ENCODE results near the gene H6PD. TPM values are rescaled to one million over a fixed set of nuclear protein-coding genes. Genes with fewer than 3 reads are reported as not detected.

H6PD gene
- total and polyA plus RNA-seq, 4 donors, result 21.5 to 59.8 (median 32.9) TPM

DNA sequence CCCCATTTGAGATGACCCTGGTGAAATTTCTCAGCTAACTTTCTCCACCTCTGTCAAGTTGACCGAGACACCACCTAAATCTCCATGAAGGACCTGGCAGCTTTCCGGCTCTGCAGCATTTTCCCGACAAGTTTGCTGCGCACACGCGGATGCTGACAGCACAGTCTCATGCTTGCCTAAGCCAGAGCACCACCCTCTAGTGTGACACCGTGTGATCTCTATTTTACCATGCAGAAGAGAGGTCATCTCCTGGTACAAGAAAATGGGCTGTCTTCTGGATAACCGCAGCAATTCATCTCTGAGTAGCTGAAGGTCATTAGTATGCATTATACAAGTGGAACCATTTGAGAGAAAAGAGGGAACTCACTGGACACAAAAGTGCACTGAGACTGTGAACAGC, 38.9 kb upstream of the H6PD start:
- ATAC-seq (ENCODE audit: insufficient read depth, low FRiP score) (no peak), DNase-seq (no peak)
- Histone ChIP-seq H3K27ac (ENCODE audit: low read depth in 1 of 2, low read length in 1 of 2) (peak overlapping the region in 1 of 2 donors; percentile 58), H3K27me3 (ENCODE audit: control insufficient read depth in 3 of 3, insufficient read depth in 3 of 3, low read length in 2 of 3) (peaks cover 3 to 26% (median 9%) of the 10 kb centered on the region in 3 donors), H3K36me3 (ENCODE audit: control insufficient read depth in 4 of 4, insufficient read depth in 4 of 4, low read length in 4 of 4) (no peaks in the 10 kb centered on the region), H3K9me3 (ENCODE audit: control insufficient read depth in 4 of 4, insufficient read depth in 3 of 4, low read length in 3 of 4) (no peaks in the 10 kb centered on the region), H3K4me3 (no peak overlapping the region), H3K9ac (ENCODE audit: insufficient read depth in 1 of 2, low read length in 2 of 2) (no peak overlapping the region), H3K4me1 (ENCODE audit: control insufficient read depth in 5 of 5, insufficient read depth in 5 of 5, low read length in 5 of 5) (peaks cover 0 to 53% (median 8%) of the 10 kb centered on the region in 5 donors)
- TF ChIP-seq, protein P1, sequence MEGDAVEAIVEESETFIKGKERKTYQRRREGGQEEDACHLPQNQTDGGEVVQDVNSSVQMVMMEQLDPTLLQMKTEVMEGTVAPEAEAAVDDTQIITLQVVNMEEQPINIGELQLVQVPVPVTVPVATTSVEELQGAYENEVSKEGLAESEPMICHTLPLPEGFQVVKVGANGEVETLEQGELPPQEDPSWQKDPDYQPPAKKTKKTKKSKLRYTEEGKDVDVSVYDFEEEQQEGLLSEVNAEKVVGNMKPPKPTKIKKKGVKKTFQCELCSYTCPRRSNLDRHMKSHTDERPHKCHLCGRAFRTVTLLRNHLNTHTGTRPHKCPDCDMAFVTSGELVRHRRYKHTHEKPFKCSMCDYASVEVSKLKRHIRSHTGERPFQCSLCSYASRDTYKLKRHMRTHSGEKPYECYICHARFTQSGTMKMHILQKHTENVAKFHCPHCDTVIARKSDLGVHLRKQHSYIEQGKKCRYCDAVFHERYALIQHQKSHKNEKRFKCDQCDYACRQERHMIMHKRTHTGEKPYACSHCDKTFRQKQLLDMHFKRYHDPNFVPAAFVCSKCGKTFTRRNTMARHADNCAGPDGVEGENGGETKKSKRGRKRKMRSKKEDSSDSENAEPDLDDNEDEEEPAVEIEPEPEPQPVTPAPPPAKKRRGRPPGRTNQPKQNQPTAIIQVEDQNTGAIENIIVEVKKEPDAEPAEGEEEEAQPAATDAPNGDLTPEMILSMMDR (IDR thresholded peaks at IDR 0.05; ENCODE audit: control extremely low read depth, extremely low read depth), result no peak
- 79 to 84% methylated on average over 8 of the region's 8 CpGs for WGBS, 2 donors

DNA sequence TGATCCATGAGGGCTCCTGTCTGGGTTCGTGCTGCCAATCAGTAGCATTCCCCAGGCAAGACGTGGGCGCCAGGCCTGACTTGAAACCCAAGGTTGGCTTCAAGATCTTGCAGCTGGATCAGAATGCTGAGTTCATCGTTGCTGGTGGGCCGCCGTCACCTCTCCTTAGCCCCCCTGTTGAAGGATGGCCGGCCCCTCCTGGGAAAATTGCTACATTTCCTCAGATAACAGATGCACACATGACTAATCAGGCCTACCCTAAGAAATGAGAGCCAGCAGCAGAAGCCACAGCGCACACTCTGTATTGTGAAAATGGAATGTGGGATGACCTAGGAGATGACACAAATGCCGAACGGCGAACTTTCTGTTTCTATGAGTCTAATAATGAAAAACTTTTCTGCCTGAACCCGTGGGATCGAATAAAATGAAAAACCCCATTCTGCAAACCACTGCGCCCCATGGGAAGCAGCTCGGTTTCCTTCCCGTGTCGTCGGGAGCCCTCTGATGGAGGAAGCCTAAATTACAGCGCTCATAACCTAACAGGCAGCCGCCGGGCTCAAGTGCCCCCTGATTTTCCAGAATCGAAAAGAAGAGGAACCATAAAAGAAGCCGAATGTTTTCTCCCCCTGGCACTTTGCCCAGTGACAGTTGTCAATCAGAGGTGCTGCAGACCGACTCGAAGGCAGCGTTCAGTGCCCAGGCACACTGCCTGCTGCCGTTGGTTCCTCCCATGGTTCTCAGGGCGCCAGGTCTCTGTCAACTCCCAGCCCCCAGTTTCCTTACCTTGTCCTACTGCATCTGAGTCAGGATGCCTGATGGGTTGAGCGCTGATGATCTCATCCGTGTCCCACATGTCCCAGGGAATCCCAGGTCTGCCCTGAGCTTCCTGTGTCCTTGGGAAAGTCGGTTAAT, 38.2 kb upstream of the H6PD start:
- Histone ChIP-seq H3K27ac (ENCODE audit: low read depth in 1 of 2, low read length in 1 of 2) (peak overlapping the region; percentile 23 to 58), H3K4me3 (no peak overlapping the region), H3K9ac (ENCODE audit: insufficient read depth in 1 of 2, low read length in 2 of 2) (peak overlapping the region in 1 of 2 donors; percentile 14), H3K9me3 (ENCODE audit: control insufficient read depth in 4 of 4, insufficient read depth in 3 of 4, low read length in 3 of 4) (no peaks in the 10 kb centered on the region), H3K4me1 (ENCODE audit: control insufficient read depth in 5 of 5, insufficient read depth in 5 of 5, low read length in 5 of 5) (peaks cover 0 to 55% (median 8%) of the 10 kb centered on the region in 5 donors), H3K27me3 (ENCODE audit: control insufficient read depth in 3 of 3, insufficient read depth in 3 of 3, low read length in 2 of 3) (peaks cover 3 to 33% (median 15%) of the 10 kb centered on the region in 3 donors), H3K36me3 (ENCODE audit: control insufficient read depth in 4 of 4, insufficient read depth in 4 of 4, low read length in 4 of 4) (no peaks in the 10 kb centered on the region)
- 12 to 20% methylated on average over 31 of the region's 31 CpGs for WGBS, 2 donors
- DNase-seq (peak; percentile 78 to 87 (median 85)), ATAC-seq (ENCODE audit: insufficient read depth, low FRiP score) (peak; percentile 30)
- TF ChIP-seq, protein P1 (IDR thresholded peaks at IDR 0.05; ENCODE audit: control extremely low read depth, extremely low read depth), result peak; percentile 75

DNA sequence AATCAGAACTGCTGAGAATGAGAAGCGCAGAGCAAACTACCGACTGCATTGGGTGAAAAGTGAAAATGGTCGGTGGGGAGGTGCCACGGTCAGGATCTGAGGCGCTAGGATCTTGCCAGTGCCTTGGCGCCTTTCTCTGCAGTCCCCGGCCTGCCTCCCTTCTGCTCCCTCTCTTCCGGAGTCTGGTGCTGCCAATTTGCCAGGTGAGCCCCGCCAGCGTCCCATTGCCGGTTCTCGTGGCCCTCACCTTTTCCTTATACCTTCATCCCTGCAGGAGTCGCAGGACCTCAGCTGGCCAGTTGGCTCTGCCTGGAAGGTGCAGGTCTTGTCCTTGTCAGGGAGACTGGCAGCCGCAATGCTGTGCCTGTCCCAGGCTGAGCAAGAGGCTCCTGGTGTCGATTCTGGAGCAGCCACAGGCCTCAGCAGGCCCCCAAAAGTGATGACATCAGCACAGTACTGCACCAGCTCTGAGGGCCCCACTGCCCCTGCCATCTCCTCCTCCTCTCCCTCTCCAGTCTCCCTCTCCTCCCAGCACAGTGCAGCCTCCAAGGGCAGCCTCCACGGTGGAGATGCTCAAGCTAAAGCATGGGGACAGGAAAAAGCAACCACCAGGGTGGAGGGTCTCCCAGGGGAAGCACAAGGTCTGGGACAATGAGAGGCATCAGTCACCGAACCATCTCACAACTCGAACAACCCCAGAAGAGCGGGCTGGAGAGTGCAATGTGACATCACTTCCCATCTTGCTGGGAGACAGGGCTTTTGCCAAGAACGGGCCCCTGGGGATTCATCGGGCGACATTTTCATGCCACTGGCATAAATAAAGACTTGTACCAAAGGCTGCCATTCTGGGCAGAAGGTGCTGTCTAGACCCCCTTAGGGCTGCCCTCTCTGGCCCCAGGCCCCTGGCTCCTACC, 37.1 kb upstream of the H6PD start:
- TF ChIP-seq, protein P1 (IDR thresholded peaks at IDR 0.05; ENCODE audit: control extremely low read depth, extremely low read depth), result no peak
- Histone ChIP-seq H3K4me3 (no peak overlapping the region), H3K4me1 (ENCODE audit: control insufficient read depth in 5 of 5, insufficient read depth in 5 of 5, low read length in 5 of 5) (peaks cover 0 to 59% (median 8%) of the 10 kb centered on the region in 5 donors), H3K27ac (ENCODE audit: low read depth in 1 of 2, low read length in 1 of 2) (no peak overlapping the region), H3K9me3 (ENCODE audit: control insufficient read depth in 4 of 4, insufficient read depth in 3 of 4, low read length in 3 of 4) (no peaks in the 10 kb centered on the region), H3K36me3 (ENCODE audit: control insufficient read depth in 4 of 4, insufficient read depth in 4 of 4, low read length in 4 of 4) (no peaks in the 10 kb centered on the region), H3K9ac (ENCODE audit: insufficient read depth in 1 of 2, low read length in 2 of 2) (no peak overlapping the region), H3K27me3 (ENCODE audit: control insufficient read depth in 3 of 3, insufficient read depth in 3 of 3, low read length in 2 of 3) (peaks cover 3 to 43% (median 25%) of the 10 kb centered on the region in 3 donors)
- DNase-seq, result peak in 1 of 3 donors; percentile 32
- ATAC-seq (ENCODE audit: insufficient read depth, low FRiP score), result no peak
- 74 to 76% methylated on average over 22 of the region's 22 CpGs for WGBS, 2 donors

All from lung (tissue), 12 donors.